Transverse colon (tissue), 4 donors: ENCODE data around the gene ZNF714.

ENCODE experiments used
- EP300 ChIP-seq: sonication (generic); formaldehyde crosslinking; IDR thresholded peaks from one replicate; pipeline ENCODE4 v1.6.1; 2017; ENCODE audit warnings: antibody characterized with exemption, low read depth
- POLR2A ChIP-seq: fragments of 450-650 bp; IDR thresholded peaks from one replicate; pipeline ENCODE4 v1.6.1; 2016; ENCODE audit warnings: antibody characterized with exemption, mild to moderate bottlenecking, moderate library complexity
- POLR2AphosphoS5 ChIP-seq, 3 donors: sonication (generic); formaldehyde crosslinking; IDR thresholded peaks; one replicate each; pipeline ENCODE4 v1.6.1; 2016; ENCODE audit warnings: antibody characterized with exemption in 3 of 3
- TF ChIP-seq, protein P1 (sequence below), 5 experiments: fragments of 200-600 bp in 3 of 5; fragments of 450-650 bp in 2 of 5; sonication (generic) in 3 of 5; IDR thresholded peaks; 1 replicate in 2 of 5; 2 replicates in 3 of 5; pipeline ENCODE4 v1.5.1; 2016 to 2017; ENCODE audit warnings: antibody characterized with exemption in 5 of 5, inconsistent platforms in 3 of 5, mild to moderate bottlenecking in 2 of 5, moderate library complexity in 1 of 5

DNA sequence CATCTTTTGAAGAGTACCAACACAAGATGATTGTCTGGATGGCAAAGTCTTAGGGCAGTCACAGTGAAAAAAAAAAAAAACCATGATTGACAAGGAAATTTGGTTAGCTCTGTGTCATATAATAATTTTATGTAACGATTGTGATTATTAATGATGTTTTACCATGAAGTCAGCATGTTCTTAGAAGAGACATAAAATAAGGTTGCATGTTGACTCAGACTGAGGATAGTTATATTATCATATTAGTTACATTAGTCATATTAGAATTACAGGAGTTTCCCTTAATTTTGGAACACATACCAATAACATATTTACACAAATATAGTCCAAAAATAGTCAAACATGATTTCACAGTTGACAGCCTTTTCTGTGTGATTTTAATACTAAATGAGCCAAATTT, 65.5 kb downstream of the ZNF714 start:
- TF ChIP-seq, protein P1, sequence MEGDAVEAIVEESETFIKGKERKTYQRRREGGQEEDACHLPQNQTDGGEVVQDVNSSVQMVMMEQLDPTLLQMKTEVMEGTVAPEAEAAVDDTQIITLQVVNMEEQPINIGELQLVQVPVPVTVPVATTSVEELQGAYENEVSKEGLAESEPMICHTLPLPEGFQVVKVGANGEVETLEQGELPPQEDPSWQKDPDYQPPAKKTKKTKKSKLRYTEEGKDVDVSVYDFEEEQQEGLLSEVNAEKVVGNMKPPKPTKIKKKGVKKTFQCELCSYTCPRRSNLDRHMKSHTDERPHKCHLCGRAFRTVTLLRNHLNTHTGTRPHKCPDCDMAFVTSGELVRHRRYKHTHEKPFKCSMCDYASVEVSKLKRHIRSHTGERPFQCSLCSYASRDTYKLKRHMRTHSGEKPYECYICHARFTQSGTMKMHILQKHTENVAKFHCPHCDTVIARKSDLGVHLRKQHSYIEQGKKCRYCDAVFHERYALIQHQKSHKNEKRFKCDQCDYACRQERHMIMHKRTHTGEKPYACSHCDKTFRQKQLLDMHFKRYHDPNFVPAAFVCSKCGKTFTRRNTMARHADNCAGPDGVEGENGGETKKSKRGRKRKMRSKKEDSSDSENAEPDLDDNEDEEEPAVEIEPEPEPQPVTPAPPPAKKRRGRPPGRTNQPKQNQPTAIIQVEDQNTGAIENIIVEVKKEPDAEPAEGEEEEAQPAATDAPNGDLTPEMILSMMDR (IDR thresholded peaks at IDR 0.05), result no peak
- no peak for TF ChIP-seq POLR2A
- TF ChIP-seq POLR2AphosphoS5 (IDR thresholded peaks at IDR 0.05), result no peak
- no peak for TF ChIP-seq EP300
